GM19452 (cell line): ENCODE data around the gene MYB.

Experiments used
- ATAC-seq: cut with Tn5 transposase; IDR thresholded peaks from one replicate; pipeline ENCODE4 v1.9.1; 2021; ENCODE audit not compliant: unreplicated experiment

The MYB gene

GRCh38 chr6:135219346-135219745 lies 38.2 kb downstream of the MYB start:
- no peak for ATAC-seq

DNA sequence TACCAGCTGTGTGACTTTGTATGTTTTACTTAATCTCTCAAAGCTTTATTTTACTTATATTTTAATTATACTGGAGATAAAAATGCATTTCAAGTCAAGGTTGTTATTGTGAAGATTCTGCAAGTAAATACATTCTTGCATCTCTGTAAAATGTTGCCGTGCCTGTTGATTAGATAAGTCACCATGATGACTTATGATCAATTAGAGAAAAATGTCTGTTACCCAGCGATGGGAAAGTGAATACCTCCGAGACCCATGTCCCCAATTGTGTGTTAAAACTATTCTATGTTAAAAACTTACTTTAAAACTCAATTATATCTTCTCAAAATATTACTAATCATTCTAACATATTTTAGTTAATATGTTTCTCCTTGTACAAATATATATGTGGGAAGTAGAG lies 39.9 kb downstream of the MYB start:
- no peak for ATAC-seq

DNA sequence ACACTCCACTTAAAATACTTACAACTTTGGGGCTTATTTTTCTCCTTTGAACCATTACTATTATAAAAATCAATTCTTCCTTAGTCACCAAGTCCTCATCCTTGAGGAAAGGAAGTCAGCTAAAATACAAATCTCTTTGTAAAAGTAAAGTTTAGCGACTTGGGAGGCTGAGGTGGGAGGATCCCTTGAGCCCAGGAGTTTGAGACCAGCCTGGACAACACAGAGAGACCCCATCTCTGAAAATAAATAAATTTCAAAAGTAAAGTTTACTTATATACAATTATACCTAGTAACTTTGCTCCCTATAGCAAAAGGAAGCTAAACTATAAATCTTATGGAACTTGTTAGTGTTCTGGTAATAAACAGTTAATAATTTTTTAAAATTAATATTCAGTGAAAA lies 40.4 kb downstream of the MYB start:
- ATAC-seq: no peak

- no peak for ATAC-seq
Observed at GRCh38 chr6:135222623-135223022, 41.5 kb downstream of the MYB start.

- no peak for ATAC-seq
Observed at GRCh38 chr6:135224037-135224647, 43.0 kb downstream of the MYB start.

GRCh38 chr6:135225911-135226310 lies 44.8 kb downstream of the MYB start:
- no peak for ATAC-seq

- peak; percentile 65 for ATAC-seq
Observed at GRCh38 chr6:135226537-135226936, 45.4 kb downstream of the MYB start.

DNA sequence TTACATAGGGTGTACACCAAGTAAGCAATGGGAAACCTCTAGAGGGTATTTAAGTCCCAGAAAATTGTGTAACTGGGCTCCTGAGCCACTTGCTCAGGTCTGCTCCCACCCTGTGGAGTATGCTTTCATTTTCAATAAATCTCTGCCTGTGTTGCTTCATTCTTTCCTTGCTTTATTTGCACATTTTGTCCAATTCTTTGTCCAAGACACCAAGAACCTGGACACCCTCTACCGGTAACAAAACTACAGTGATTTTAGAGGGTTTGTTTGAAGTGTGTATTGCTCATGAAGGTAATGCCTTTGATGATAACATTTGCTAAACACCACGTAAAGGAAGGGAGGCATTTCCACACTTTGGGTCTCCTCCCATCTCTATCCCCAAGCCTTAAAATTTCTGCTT lies 46.2 kb downstream of the MYB start:
- ATAC-seq: no peak

- no peak for ATAC-seq
Observed at GRCh38 chr6:135227758-135228157, 46.6 kb downstream of the MYB start.

GRCh38 chr6:135228486-135228885 lies 47.4 kb downstream of the MYB start:
- peak; percentile 46 for ATAC-seq

- no peak for ATAC-seq
Observed at GRCh38 chr6:135229996-135230395, 48.9 kb downstream of the MYB start.

DNA sequence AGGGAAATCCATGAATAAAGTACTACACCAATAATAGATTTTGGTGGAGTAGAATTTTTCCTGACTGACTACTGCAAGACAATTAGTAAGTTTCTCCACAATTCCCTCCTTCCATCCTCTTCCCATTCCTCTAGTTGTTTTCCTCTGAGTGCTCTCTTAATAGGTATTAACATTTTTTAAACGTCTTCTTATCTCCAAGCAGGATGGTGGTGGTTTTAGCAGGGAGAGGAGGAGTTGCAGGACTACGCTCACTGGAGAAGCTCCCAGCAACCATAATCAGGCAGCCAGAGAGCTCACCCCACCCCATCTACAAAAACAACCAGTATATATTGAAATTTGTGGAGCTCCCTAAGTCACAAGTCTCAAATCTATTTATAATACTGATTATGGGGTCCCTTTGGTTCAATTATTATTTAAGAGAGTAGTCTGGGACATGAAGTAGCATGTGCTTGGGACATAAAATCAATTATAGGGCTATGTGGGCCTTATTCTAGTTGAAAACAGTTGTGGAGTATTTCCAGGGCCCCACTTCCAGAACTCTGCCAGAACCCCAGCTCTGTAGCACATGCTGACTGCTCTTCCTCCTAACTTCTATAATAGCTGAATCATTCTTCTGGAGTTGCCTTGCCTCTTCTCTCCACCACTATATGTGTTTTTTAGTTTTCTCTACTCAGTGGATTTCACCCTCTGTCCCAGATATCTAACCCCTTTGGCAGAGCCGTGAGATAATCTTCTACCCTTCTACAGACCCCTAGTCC lies 49.8 kb downstream of the MYB start:
- no peak for ATAC-seq

GRCh38 chr6:135231469-135231844 lies 50.3 kb downstream of the MYB start:
- no peak for ATAC-seq

- ATAC-seq: peak; percentile 56
Observed at GRCh38 chr6:135233686-135234491, 52.8 kb downstream of the MYB start.

DNA sequence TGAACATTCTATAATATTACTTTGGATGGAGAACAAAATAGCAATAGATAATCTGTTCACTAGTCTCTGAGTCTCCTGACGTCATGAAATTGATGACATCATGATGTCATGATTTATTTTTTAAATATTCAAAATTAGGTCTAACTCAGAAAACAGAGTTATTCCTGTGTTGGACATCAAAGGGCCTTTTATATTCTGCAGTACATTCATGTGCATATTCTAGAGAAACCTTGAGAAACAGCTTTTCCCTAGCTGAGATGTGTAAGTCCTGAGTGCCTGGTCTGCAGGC lies 53.3 kb downstream of the MYB start:
- no peak for ATAC-seq

DNA sequence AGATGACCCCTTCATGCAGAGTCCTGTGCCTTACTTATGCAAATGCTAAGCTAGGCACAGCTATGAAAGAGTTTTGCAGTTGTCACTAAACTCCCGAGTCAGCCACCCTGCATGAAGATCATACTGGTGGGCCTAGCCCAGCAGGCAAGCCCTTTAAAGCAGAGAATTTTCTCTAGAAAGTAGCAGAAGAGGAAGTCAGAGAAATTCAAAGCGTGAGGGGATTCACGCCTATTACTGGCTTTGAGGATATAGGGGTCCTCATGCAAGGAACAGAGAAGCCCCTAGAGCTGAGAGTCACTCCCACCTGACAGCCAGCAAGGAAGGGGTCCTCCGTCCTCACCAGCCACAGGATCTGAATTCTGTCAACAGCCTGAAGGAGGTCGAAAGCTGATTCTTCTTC lies 54.6 kb downstream of the MYB start:
- no peak for ATAC-seq

GRCh38 chr6:135236319-135236718 lies 55.2 kb downstream of the MYB start:
- ATAC-seq: no peak

- no peak for ATAC-seq
Observed at GRCh38 chr6:135236732-135237131, 55.6 kb downstream of the MYB start.

DNA sequence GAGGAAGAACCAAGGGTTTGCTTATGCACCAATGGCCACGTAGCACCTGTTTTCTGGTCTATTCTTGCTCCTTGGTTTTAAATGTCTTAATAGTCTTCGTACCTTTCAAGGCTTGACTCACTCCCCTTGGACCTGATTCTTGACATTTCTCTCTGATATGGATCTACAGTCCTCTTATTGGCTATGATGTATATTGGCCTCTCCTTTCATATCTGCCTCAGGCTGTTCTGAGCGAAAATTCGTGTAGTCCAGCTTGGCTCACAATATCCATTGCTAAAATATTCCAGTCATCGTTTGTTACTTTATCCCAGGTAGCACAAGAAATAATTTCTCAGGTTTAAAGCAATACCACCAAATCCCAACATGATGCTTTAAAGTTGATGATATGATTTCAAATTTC lies 59.6 kb downstream of the MYB start:
- no peak for ATAC-seq

DNA sequence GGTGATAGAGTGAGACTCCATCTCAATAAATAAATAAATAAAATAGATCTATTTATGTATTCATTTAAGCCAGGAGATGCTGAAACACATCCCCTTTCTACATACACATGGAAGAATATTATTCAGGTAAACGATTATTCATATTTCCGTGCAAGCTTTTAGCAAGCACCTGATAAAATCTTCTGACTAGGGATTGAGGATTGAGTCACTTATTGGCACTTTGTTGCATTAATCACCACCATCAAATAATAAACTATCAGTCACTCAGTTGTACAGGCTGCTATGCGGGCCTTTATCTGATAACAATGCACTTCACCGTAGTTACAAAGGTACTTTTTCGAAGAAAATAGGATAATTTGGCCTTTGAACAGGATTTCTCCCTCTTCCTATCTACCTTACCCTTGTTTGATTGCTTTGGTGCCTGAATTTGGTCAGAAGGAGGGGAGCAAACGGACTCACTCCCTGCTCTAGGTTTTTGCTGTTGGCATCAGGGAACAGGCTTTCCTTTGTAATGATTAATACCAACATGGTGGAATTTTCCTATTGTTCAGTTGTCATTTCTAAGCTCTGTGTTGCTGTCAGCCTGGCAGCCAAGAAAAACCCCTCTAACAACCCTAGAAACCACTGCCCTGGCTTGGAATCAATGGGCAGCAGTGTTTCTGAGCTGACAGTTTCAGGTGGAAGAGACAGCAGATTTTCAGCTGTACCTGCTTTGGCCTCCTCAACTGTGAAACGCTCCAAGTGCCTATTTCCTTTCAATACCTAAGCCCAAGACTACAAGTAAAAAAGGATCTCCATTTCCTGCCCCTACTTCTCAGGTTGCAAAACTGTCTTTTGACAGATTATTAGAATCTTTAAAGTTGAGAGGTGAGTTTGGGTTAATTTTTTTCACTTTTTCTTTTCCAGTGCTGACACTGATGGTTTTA lies 63.0 kb downstream of the MYB start:
- no peak for ATAC-seq

GRCh38 chr6:135244805-135245204 lies 63.7 kb downstream of the MYB start:
- ATAC-seq: no peak
